Osteocyte (in vitro differentiated cells): ENCODE data around the gene HOXD4. TPM values are rescaled to one million over a fixed set of nuclear protein-coding genes. Genes with fewer than 3 reads are reported as not detected.

Experiments used
- DNase-seq: peaks from one replicate; pipeline ENCODE4 v3.0.0; 2021; ENCODE audit warnings: mixed read lengths; ENCODE audit not compliant: unreplicated experiment; ENCODE audit errors: extremely low spot score
- H3K27ac Mint-ChIP-seq: one replicate; pipeline ENCODE4 v1.8.0; 2021; ENCODE audit warnings: mild to moderate bottlenecking, mixed read lengths; ENCODE audit not compliant: unreplicated experiment
- H3K27me3 Mint-ChIP-seq: one replicate; pipeline ENCODE4 v1.8.0; 2021; ENCODE audit warnings: mixed read lengths; ENCODE audit not compliant: unreplicated experiment
- H3K36me3 Mint-ChIP-seq: one replicate; pipeline ENCODE4 v1.8.0; 2021; ENCODE audit warnings: mixed read lengths; ENCODE audit not compliant: unreplicated experiment
- H3K4me1 Mint-ChIP-seq: one replicate; pipeline ENCODE4 v1.8.0; 2021; ENCODE audit warnings: mixed read lengths; ENCODE audit not compliant: unreplicated experiment
- H3K4me3 Mint-ChIP-seq: one replicate; pipeline ENCODE4 v1.8.0; 2021; ENCODE audit warnings: mild to moderate bottlenecking, moderate library complexity, mixed read lengths; ENCODE audit not compliant: unreplicated experiment
- H3K9me3 Mint-ChIP-seq: one replicate; pipeline ENCODE4 v1.8.0; 2021; ENCODE audit warnings: mixed read lengths; ENCODE audit not compliant: unreplicated experiment
- CTCF ChIP-seq: fragments of 200-600 bp; sonication (generic); IDR thresholded peaks from 2 replicates; pipeline ENCODE4 v1.5.0; 2021; ENCODE audit warnings: antibody characterized with exemption, mild to moderate bottlenecking, moderate library complexity
- long read RNA-seq: library from polyadenylated mRNA; unstranded; transcript quantifications from one replicate; pipeline ENCODE4 v2.0.0, GENCODE V29; 2021
- total RNA-seq: library from RNA; stranded (reverse); gene quantifications from 2 replicates; pipeline ENCODE4 v1.2.1, GENCODE V29; 2021

HOXD4 gene
- not detected in 2 replicates for total RNA-seq
- long read RNA-seq: 0 reads

GRCh38 chr2:176151442-176152287 lies at the start of gene HOXD4:
Gene HOXD4, plus strand, starts transcription at chr2:176151550. Its CDS starts 84 bp downstream, at chr2:176151634.
- H3K27me3 Mint-ChIP-seq: peaks cover 91% of the 10 kb centered on the region
- no peak for TF ChIP-seq CTCF
- H3K4me1 Mint-ChIP-seq: no peaks in the 10 kb centered on the region
- DNase-seq: no peak
- no peaks in the 10 kb centered on the region for H3K9me3 Mint-ChIP-seq
- no peak within 1 kb of the TSS for H3K4me3 Mint-ChIP-seq
- H3K27ac Mint-ChIP-seq: no peak within 1 kb of the TSS
- no peaks in the 10 kb centered on the region for H3K36me3 Mint-ChIP-seq

- Mint-ChIP-seq H3K4me1 (peaks cover 30% of the 10 kb centered on the region), H3K36me3 (no peaks in the 10 kb centered on the region), H3K27ac (no peak overlapping the region), H3K9me3 (no peaks in the 10 kb centered on the region), H3K27me3 (peaks cover 92% of the 10 kb centered on the region), H3K4me3 (no peak overlapping the region)
- no peak for TF ChIP-seq CTCF
- no peak for DNase-seq
Measured at GRCh38 chr2:176101842-176102241, 49.5 kb upstream of the HOXD4 start.

GRCh38 chr2:176102309-176102866 lies 49.0 kb upstream of the HOXD4 start:
- Mint-ChIP-seq H3K36me3 (no peaks in the 10 kb centered on the region), H3K27ac (no peak overlapping the region), H3K9me3 (no peaks in the 10 kb centered on the region), H3K4me1 (peaks cover 29% of the 10 kb centered on the region), H3K27me3 (peaks cover 91% of the 10 kb centered on the region), H3K4me3 (no peak overlapping the region)
- no peak for TF ChIP-seq CTCF
- DNase-seq: no peak

GRCh38 chr2:176103194-176103593 lies 48.2 kb upstream of the HOXD4 start:
- Mint-ChIP-seq H3K27me3 (peaks cover 83% of the 10 kb centered on the region), H3K4me3 (no peak overlapping the region), H3K36me3 (no peaks in the 10 kb centered on the region), H3K9me3 (no peaks in the 10 kb centered on the region), H3K27ac (no peak overlapping the region), H3K4me1 (peaks cover 24% of the 10 kb centered on the region)
- no peak for TF ChIP-seq CTCF
- no peak for DNase-seq

- Mint-ChIP-seq H3K4me1 (peaks cover 23% of the 10 kb centered on the region), H3K4me3 (no peak overlapping the region), H3K36me3 (no peaks in the 10 kb centered on the region), H3K9me3 (no peaks in the 10 kb centered on the region), H3K27ac (no peak overlapping the region), H3K27me3 (peaks cover 80% of the 10 kb centered on the region)
- TF ChIP-seq CTCF: no peak
- no peak for DNase-seq
Measured at GRCh38 chr2:176103742-176104315, 47.5 kb upstream of the HOXD4 start.
